Glutamatergic neuron (in vitro differentiated cells): ENCODE results near the gene GDPD5. TPM values are rescaled to one million over a fixed set of nuclear protein-coding genes. Genes with fewer than 3 reads are reported as not detected.

Experiments used
- DNase-seq: peaks from one replicate; pipeline ENCODE4 v3.0.0; 2022
- H3K27ac Mint-ChIP-seq: one replicate; pipeline ENCODE4 v1.8.0; 2020; ENCODE audit warnings: mild to moderate bottlenecking, mixed read lengths, inconsistent platforms; ENCODE audit not compliant: unreplicated experiment
- H3K27me3 Mint-ChIP-seq: one replicate; pipeline ENCODE4 v1.8.0; 2020; ENCODE audit warnings: mild to moderate bottlenecking, moderate library complexity, mixed read lengths, inconsistent platforms; ENCODE audit not compliant: unreplicated experiment
- H3K36me3 Mint-ChIP-seq: one replicate; pipeline ENCODE4 v1.8.0; 2020; ENCODE audit warnings: mild to moderate bottlenecking, mixed read lengths, inconsistent platforms; ENCODE audit not compliant: unreplicated experiment
- H3K4me1 Mint-ChIP-seq: one replicate; pipeline ENCODE4 v1.8.0; 2020; ENCODE audit warnings: mild to moderate bottlenecking, low read depth, mixed read lengths, inconsistent platforms; ENCODE audit not compliant: unreplicated experiment
- H3K4me3 Mint-ChIP-seq: one replicate; pipeline ENCODE4 v1.8.0; 2020; ENCODE audit warnings: mild to moderate bottlenecking, mixed read lengths, inconsistent platforms; ENCODE audit not compliant: unreplicated experiment
- H3K9me3 Mint-ChIP-seq: one replicate; pipeline ENCODE4 v1.8.0; 2020; ENCODE audit warnings: mild to moderate bottlenecking, moderate library complexity, mixed read lengths, inconsistent platforms; ENCODE audit not compliant: unreplicated experiment
- CTCF ChIP-seq: fragments of 200-600 bp; sonication (generic); IDR thresholded peaks from one replicate; pipeline ENCODE4 v1.5.0; 2021; ENCODE audit not compliant: partially characterized antibody, unreplicated experiment
- total RNA-seq: library from RNA; stranded (reverse); fragmentation: NEBNext Ultra II Directional; extraction: Animal tissue kit (Norgen Biotek cat#: 25700); gene quantifications from one replicate; pipeline ENCODE4 v1.2.1, GENCODE V29; 2021; ENCODE audit not compliant: unreplicated experiment

The GDPD5 gene
- total RNA-seq, 1 donor from 2014 or later = 147 TPM

GRCh38 chr11:75562836-75563484 lies 37.2 kb upstream of the GDPD5 start:
- TF ChIP-seq CTCF = no peak
- Mint-ChIP-seq H3K27me3 (peaks cover 10% of the 10 kb centered on the region), H3K27ac (peak overlapping the region; percentile 100), H3K36me3 (no peaks in the 10 kb centered on the region), H3K9me3 (peaks cover 7% of the 10 kb centered on the region), H3K4me1 (peaks cover 19% of the 10 kb centered on the region), H3K4me3 (peak overlapping the region; percentile 96)
- peak; percentile 80 for DNase-seq

- Mint-ChIP-seq H3K4me1 (peaks cover 19% of the 10 kb centered on the region), H3K27me3 (peaks cover 10% of the 10 kb centered on the region), H3K36me3 (no peaks in the 10 kb centered on the region), H3K9me3 (peaks cover 7% of the 10 kb centered on the region), H3K4me3 (peak within 1 kb of the TSS; percentile 96), H3K27ac (peak within 1 kb of the TSS; percentile 100)
- no peak for TF ChIP-seq CTCF
- peak; percentile 87 for DNase-seq
Measured at GRCh38 chr11:75562048-75562835, 36.5 kb upstream of the GDPD5 start, which contains the start of gene SERPINH1. Gene SERPINH1, plus strand, starts transcription at chr11:75562253. Its CDS starts 4,097 bp downstream, at chr11:75566350.

- Mint-ChIP-seq H3K27ac (peak overlapping the region; percentile 83), H3K4me3 (peak overlapping the region; percentile 96), H3K9me3 (peaks cover 7% of the 10 kb centered on the region), H3K4me1 (peaks cover 19% of the 10 kb centered on the region), H3K36me3 (no peaks in the 10 kb centered on the region), H3K27me3 (peaks cover 10% of the 10 kb centered on the region)
- no peak for TF ChIP-seq CTCF
- DNase-seq = no peak
Measured at GRCh38 chr11:75561426-75562047, 35.8 kb upstream of the GDPD5 start.

- H3K27me3 Mint-ChIP-seq = peaks cover 10% of the 10 kb centered on the region
- H3K4me3 Mint-ChIP-seq = no peak overlapping the region
- peaks cover 7% of the 10 kb centered on the region for H3K9me3 Mint-ChIP-seq
- peaks cover 19% of the 10 kb centered on the region for H3K4me1 Mint-ChIP-seq
- no peak for TF ChIP-seq CTCF
- DNase-seq = no peak
- H3K27ac Mint-ChIP-seq = no peak overlapping the region
- no peaks in the 10 kb centered on the region for H3K36me3 Mint-ChIP-seq
Measured at GRCh38 chr11:75560644-75561043, 34.9 kb upstream of the GDPD5 start.
